HEK293 (cell line): ENCODE results near the gene CCDC30.

ENCODE experiments used
- CTCF ChIP-seq: fragments of 450-650 bp; formaldehyde crosslinking; IDR thresholded peaks from 2 replicates; pipeline ENCODE4 v1.5.1; 2016; ENCODE audit warnings: missing biosample characterization, missing genetic modification characterization
- TCF7L2 ChIP-seq: IDR thresholded peaks from 2 replicates; pipeline ENCODE4 v1.6.1; 2011; ENCODE audit warnings: low read depth, mild to moderate bottlenecking, inconsistent platforms, low read length, moderate library complexity, borderline replicate concordance
- ZNF121 ChIP-seq: fragments of 450-650 bp; formaldehyde crosslinking; IDR thresholded peaks from 2 replicates; pipeline ENCODE4 v1.5.1; 2016; ENCODE audit warnings: missing biosample characterization, missing genetic modification characterization

- TF ChIP-seq TCF7L2 (no peak), ZNF121 (tag by site-specific recombination) (no peak), CTCF (tag by site-specific recombination) (no peak)
These were observed 130.5 kb downstream of the CCDC30 start for GRCh38 chr1:42593486-42594100.
